Myocyte (in vitro differentiated cells): ENCODE results near the gene SLC16A9. TPM values are rescaled to one million over a fixed set of nuclear protein-coding genes. Genes with fewer than 3 reads are reported as not detected.
A peak's percentile ranks its signal among the peaks of the same experiment; 100 is the strongest.

Experiments used
- DNase-seq: peaks from one replicate; pipeline ENCODE4 v3.0.0-alpha.2; 2012; ENCODE audit warnings: low read depth
- total RNA-seq: library from RNA; depleted of rRNA; stranded (reverse); fragments of >200 nt; gene quantifications from 2 replicates; pipeline ENCODE4 v1.2.3, GENCODE V29; 2014

SLC16A9 gene
- total RNA-seq, 1 donor from 2014 or later, result 0.88 TPM

- no peak for DNase-seq
These were observed 9.7 kb upstream of the SLC16A9 start for GRCh38 chr10:59719374-59719773.

- DNase-seq, result no peak
These were observed 8.6 kb upstream of the SLC16A9 start for GRCh38 chr10:59718257-59718656.

- no peak for DNase-seq
These were observed 3.7 kb upstream of the SLC16A9 start for GRCh38 chr10:59713196-59713821.

- no peak for DNase-seq
These were observed 2.3 kb upstream of the SLC16A9 start for GRCh38 chr10:59711871-59712494.

- DNase-seq, result no peak
These were observed 745 bp downstream of the SLC16A9 start for GRCh38 chr10:59708816-59709394.

GRCh38 chr10:59706851-59707797 is 2.5 kb downstream of the SLC16A9 start:
- DNase-seq, result no peak

- DNase-seq, result no peak
These were observed 3.7 kb downstream of the SLC16A9 start for GRCh38 chr10:59705931-59706330.

- no peak for DNase-seq
These were observed 5.0 kb downstream of the SLC16A9 start for GRCh38 chr10:59704630-59705029.

- no peak for DNase-seq
These were observed 7.3 kb downstream of the SLC16A9 start for GRCh38 chr10:59702347-59702746.

GRCh38 chr10:59700709-59701108 is 8.9 kb downstream of the SLC16A9 start:
- DNase-seq, result no peak

- DNase-seq, result no peak
These were observed 11.3 kb downstream of the SLC16A9 start for GRCh38 chr10:59698326-59698725.

- DNase-seq, result no peak
These were observed 14.0 kb downstream of the SLC16A9 start for GRCh38 chr10:59695637-59696036.

GRCh38 chr10:59694936-59695335 is 14.7 kb downstream of the SLC16A9 start:
- no peak for DNase-seq

- no peak for DNase-seq
These were observed 17.5 kb downstream of the SLC16A9 start for GRCh38 chr10:59692113-59692512.

- no peak for DNase-seq
These were observed 20.7 kb downstream of the SLC16A9 start for GRCh38 chr10:59688921-59689351.

- DNase-seq, result peak; percentile 57
These were observed 22.0 kb downstream of the SLC16A9 start for GRCh38 chr10:59687657-59688056.

GRCh38 chr10:59684006-59684405 is 25.6 kb downstream of the SLC16A9 start:
- DNase-seq, result no peak

GRCh38 chr10:59682986-59683937 is 26.4 kb downstream of the SLC16A9 start:
- DNase-seq, result no peak

GRCh38 chr10:59680199-59680598 is 29.5 kb downstream of the SLC16A9 start:
- DNase-seq, result no peak

- DNase-seq, result no peak
These were observed 30.8 kb downstream of the SLC16A9 start for GRCh38 chr10:59678884-59679301.
